Prostate gland (tissue), 2 donors: Measurements from ENCODE around the gene ULK1.

ENCODE experiments used
- CTCF ChIP-seq, 4 experiments: fragments of 200-600 bp in 2 of 4; fragments of 450-650 bp in 2 of 4; sonication (generic) in 2 of 4; IDR thresholded peaks; 1 replicate in 3 of 4; 2 replicates in 1 of 4; pipeline ENCODE4 v1.5.1; 2016 to 2019; ENCODE audit warnings: antibody characterized with exemption in 4 of 4, mild to moderate bottlenecking in 2 of 4, moderate library complexity in 2 of 4
- POLR2AphosphoS5 ChIP-seq: sonication (generic); formaldehyde crosslinking; IDR thresholded peaks from one replicate; pipeline ENCODE4 v1.6.1; 2017; ENCODE audit warnings: antibody characterized with exemption

- no peak for TF ChIP-seq CTCF (IDR thresholded peaks at IDR 0.05)
- no peak for TF ChIP-seq POLR2AphosphoS5
Observed at GRCh38 chr12:131905081-131905629, 10.7 kb downstream of the ULK1 start.
